LNCAP (cell line): ENCODE measurements around the gene RPS2.

Source experiments
- CTCF ChIP-seq: fragments of 450-650 bp; IDR thresholded peaks from 2 replicates; pipeline ENCODE4 v1.5.1; 2017; ENCODE audit warnings: mild to moderate bottlenecking

Gene RPS2

GRCh38 chr16:1964506-1965395 is at the start of gene RPS2:
Gene RPS2 (minus strand): TSS chr16:1964826. CDS start chr16:1964625, 201 bp downstream.
- 0 out of 2 replicates have a peak, but pooled peaks have one; percentile 2 for TF ChIP-seq CTCF

GRCh38 chr16:2013527-2013926 is 48.9 kb upstream of the RPS2 start:
- no peak for TF ChIP-seq CTCF

- no peak for TF ChIP-seq CTCF
These were observed 45.3 kb upstream of the RPS2 start, which contains the start of gene ZNF598 for GRCh38 chr16:2009791-2010510. Gene ZNF598 (minus strand): TSS chr16:2009821.

GRCh38 chr16:2009164-2009711 is 44.6 kb upstream of the RPS2 start:
- TF ChIP-seq CTCF, result no peak

- no peak for TF ChIP-seq CTCF
These were observed 44.1 kb upstream of the RPS2 start for GRCh38 chr16:2008631-2009163.

- TF ChIP-seq CTCF, result no peak
These were observed 43.4 kb upstream of the RPS2 start for GRCh38 chr16:2008009-2008526.

- no peak for TF ChIP-seq CTCF
These were observed 42.6 kb upstream of the RPS2 start for GRCh38 chr16:2007081-2007836.
